Activated CD4-positive, CD25-positive, alpha-beta regulatory T cell (primary cell): ENCODE data around the gene TEX101.

Experiments
- DNase-seq, 4 experiments: peaks; one replicate each; lab custom pipeline; 2025; lab: John Stamatoyannopoulos, UW

TEX101 gene

DNA sequence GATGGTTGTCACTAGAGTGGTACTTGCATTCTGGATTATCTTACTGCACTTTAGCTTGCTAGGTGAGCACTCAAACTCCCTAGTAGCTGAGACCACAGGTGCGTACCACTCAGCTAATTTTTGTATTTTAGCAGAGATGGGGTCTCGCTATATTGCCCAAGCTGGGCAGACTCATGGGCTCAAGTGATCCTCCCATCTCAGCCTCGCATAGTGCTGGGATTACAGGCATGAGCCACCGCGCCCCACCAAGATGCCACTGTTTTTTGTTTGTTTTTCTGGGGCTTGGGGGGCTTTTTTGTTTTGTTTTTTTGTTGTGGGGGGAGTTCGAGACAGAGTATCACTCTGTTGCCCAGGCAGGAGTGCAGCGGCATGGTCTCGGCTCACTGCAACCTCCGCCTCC lies 33.0 kb downstream of the TEX101 start:
- no peak for DNase-seq

DNA sequence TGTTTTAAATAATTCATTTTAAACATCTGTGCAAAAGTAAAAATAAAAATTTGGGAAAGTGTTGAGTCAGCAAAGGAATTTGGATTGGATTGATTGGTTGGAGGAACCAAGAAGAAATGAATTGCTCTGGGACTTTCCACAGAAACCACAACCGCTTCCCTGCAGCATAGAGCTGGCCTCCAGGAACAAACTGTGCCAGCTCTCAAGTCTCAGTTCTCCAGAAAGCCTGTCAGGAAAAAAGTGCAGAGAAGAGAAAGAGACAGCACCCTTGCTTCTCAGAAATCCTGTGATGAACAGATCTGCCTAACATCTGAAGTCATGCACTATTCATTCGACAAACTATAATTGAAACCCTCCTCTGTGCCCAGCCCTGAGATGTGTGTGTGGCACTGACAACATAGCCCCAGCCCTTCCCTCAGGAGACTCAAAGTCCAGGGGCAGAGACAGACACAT lies 35.9 kb downstream of the TEX101 start:
- DNase-seq = no peak

DNA sequence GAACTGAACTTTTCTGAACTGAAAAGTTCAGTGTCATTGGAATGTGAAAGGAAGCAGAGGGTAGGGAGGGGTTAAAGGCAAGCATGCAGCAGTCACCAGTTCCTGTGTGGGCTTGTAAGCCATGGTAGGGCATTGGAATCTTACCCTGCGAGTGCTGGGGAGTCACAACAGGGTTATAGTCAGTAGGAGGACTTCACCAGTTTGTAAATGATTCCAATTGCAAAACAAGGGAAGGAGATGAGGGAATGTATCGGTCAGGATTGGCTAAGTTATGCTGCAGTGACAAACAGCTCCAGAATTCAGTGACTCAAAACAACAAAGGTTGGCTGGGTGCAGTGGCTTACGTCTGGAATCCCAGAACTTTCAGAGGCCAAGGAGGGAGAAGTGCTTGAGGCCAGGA lies 37.9 kb downstream of the TEX101 start:
- no peak for DNase-seq

GRCh38 chr19:43454031-43454430 lies 39.3 kb downstream of the TEX101 start:
- DNase-seq = no peak

- DNase-seq = no peak
Measured at GRCh38 chr19:43455321-43456113, 40.8 kb downstream of the TEX101 start.

DNA sequence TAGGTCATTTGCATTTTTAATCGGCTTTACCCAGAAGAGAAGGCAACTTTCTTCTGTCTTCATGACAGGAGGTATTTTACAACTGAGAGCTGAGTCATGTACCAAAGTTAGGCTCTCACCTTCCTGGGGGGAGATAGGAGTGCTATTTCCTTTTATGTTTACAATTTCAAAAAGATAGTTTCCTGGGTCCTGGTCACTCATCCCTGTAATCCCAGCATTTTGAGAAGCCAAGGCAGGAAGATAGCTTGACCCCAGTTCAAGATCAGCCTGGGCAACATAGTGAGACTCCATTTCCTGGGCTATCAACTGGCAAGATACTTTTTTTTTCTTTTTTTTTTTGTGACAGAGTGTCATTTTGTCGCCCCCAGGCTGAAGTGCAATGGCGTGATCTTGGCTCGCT lies 43.1 kb downstream of the TEX101 start:
- no peak for DNase-seq

- no peak for DNase-seq
Measured at GRCh38 chr19:43460362-43461016, 45.8 kb downstream of the TEX101 start.

- no peak for DNase-seq
Measured at GRCh38 chr19:43461303-43461702, 46.6 kb downstream of the TEX101 start.

- DNase-seq = no peak
Measured at GRCh38 chr19:43462383-43462782, 47.7 kb downstream of the TEX101 start.

DNA sequence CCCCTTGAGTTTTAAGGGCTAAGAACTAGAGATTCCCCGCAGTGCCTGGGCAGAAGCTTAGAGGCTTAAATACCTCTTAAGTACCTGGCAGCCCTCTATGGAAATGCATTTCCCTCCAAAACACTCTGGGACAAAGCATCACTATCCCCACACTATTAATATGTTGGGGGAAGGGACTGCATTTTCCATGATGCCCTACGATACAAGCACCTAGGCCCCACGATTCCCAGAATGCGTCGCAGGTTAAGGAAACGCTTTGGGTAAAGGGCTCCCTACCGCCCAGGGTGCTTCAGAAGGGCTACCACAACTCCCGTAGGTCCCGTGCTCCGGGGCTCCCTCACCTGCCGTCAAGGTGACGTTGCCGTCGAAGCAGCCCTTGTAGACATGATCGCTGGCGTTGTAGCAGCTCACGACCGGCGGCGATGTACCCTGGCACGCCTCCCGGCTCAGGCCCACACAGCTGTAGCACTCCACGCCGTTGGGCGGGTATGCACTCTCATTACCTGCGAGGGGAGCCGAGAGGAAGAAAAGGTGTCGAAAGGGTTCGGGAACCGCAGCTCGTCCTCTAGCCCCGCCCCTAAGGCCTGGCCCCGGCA lies 48.2 kb downstream of the TEX101 start:
- DNase-seq = no peak

DNA sequence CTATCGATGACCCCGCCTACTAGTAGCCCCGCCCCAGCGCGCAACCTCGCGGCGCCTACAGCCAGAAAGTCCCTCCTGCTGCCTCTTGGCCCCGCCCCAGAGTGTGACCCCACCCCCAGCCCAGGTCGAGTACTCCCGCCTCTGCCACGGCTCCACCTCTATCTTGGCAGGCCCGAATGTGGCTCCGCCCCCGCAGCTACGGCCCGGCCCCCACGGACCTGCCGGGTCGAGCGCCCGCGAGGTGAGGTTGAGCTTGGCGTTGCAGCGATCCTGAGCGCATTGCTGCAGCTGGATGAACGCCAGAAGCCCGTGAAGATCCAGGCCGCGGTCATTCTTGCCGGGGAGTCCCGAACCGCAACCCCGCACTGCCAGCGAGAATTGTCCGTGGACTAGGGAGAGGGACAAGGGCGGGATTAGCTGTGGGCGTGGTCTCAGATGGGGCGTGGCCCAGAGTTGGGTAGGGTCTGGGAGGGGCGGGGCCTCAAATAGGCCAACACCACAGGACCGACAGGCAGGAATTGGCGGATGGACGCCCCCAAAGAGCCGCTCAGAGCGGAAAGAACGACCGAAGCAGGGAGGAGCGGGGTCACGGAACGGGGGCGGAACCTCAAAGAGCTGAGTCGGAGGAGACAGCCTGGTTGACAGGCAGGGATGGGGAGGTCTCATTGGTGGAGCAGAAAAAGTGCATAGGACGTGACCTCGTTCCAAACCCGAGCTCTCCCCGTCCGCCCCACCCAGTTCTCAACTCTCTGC lies 48.9 kb downstream of the TEX101 start:
- DNase-seq = peak; percentile 97 to 99 (median 99)

GRCh38 chr19:43464134-43464775 lies 49.6 kb downstream of the TEX101 start:
- DNase-seq = peak in 3 of 4 experiments; percentile 56 to 73 (median 65)

GRCh38 chr19:43465468-43466120 lies 50.9 kb downstream of the TEX101 start, which contains the start of gene LYPD3:
TSS of gene LYPD3 (minus strand) at chr19:43465608. CDS start at chr19:43465571, 37 bp downstream.
- DNase-seq = no peak

DNA sequence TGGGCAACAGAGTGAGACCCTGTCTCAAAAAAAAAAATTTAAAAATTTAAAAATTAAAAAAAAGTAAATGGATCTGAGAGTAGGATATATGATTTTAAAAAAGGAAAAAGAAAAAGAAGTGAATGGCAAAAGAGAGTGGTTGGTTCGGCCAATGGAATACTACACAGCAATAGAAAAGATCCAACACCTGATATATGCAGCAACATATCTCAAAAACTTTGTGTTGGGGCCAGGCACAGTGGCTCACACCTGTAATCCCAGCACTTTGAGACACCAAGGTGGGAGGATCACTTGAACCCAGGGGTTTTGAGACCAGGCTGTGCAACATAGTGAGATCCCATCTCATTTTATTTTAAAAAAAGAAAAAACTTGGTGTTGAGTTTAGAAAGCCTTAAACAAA lies 52.1 kb downstream of the TEX101 start:
- DNase-seq = no peak

- no peak for DNase-seq
Measured at GRCh38 chr19:43467276-43467675, 52.6 kb downstream of the TEX101 start.

DNA sequence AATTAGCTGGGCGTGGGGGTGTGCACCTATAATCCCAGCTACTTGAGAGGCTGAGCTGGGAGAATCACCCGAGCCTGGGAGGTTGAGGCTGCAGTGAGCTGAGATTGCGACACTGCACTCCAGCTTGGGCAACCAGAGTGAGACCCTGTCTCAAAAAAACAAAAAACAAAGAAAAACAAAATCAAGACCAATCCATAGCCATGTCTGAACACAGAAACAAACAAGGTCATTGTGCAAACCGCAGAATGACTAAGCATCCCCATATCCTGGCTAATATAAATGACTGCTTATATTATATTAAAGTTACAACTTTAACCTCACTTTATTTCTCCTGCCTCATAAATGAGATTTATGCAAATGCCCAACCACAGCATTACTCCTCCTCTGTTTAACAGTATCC lies 53.0 kb downstream of the TEX101 start:
- no peak for DNase-seq
